ENCODE results near the gene HES3.

DNA sequence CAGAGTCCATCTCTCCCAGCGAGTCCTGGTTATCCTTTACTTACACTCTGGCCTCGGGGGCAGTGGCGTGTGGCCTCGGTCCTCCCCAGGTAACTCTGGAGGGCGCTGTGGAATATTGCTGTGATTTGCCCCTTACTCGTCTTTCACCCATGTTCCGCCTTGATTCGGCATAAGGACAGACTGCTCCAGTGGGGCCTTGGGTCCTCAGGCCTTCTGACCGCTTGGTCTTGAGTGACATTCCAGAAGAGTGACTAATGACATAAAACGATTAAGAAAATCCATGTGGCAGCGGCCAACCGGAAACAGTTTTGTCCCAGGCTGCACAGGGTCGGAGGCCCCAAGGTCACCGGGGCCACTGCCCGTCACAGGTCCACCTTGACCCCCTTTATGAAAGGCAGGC is 19.3 kb upstream of the HES3 start:
- TF ChIP-seq, protein P1, sequence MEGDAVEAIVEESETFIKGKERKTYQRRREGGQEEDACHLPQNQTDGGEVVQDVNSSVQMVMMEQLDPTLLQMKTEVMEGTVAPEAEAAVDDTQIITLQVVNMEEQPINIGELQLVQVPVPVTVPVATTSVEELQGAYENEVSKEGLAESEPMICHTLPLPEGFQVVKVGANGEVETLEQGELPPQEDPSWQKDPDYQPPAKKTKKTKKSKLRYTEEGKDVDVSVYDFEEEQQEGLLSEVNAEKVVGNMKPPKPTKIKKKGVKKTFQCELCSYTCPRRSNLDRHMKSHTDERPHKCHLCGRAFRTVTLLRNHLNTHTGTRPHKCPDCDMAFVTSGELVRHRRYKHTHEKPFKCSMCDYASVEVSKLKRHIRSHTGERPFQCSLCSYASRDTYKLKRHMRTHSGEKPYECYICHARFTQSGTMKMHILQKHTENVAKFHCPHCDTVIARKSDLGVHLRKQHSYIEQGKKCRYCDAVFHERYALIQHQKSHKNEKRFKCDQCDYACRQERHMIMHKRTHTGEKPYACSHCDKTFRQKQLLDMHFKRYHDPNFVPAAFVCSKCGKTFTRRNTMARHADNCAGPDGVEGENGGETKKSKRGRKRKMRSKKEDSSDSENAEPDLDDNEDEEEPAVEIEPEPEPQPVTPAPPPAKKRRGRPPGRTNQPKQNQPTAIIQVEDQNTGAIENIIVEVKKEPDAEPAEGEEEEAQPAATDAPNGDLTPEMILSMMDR (conservative IDR thresholded peaks at IDR 0.05; ENCODE audit: low read depth, low read length), result no peak
- no peak for TF ChIP-seq EZH2 (IDR thresholded peaks at IDR 0.05; ENCODE audit: borderline replicate concordance, low read depth, low read length, poor library complexity, severe bottlenecking)
